MM.1S (cell line): Measurements from ENCODE around the gene PLA2G4A.

Experiments used
- CTCF ChIP-seq: fragments of 300-600 bp; sonication (generic); IDR thresholded peaks from 2 replicates; pipeline ENCODE4 v1.5.1; 2016; ENCODE audit warnings: antibody characterized with exemption, low read length, mixed read lengths
- EZH2 ChIP-seq: fragments of 300-600 bp; sonication (generic); optimal IDR thresholded peaks from 2 replicates; pipeline ENCODE3; 2017; ENCODE audit warnings: low read depth, mild to moderate bottlenecking, antibody characterized with exemption, low read length, mixed read lengths
- EZH2phosphoT487 ChIP-seq: fragments of 300-600 bp; sonication (generic); IDR thresholded peaks from 2 replicates; pipeline ENCODE4 v1.6.1; 2018; ENCODE audit warnings: antibody characterized with exemption, low read length

DNA sequence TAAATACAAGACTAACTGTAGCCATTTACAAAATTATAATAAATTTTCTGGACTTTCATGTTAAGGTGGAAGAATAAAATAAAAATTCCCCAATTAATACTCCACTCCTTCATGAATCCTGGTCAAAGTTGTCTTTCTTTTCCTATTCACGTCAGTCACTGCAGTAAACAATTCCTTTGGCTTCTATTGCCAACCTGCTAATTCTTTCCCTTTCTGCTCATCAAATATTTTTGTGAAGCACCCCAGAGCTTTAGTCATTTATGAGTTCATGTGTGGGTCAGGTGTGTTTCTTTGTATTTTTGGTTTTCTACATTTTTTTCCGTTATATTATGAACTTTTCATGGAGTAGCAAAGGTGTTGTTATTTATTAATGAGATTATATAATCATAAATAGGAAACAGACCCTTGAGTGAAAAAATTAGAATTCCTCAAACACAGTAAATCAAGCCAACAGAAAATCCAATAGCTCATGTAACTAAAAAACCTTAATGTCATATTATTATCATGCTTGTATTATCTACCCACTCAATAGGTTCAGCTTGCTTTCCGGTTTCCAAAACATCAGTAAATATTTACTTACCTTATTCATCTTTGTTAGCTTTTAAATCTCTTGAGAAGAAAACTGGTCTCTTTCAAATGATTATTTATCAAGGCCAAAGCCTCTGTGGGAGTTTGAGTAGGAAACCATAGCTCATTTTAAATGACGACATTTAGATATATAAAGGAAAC lies 29.6 kb upstream of the PLA2G4A start:
- TF ChIP-seq CTCF: no peak
- no peak for TF ChIP-seq EZH2
- no peak for TF ChIP-seq EZH2phosphoT487
